GM23338 (cell line): ENCODE measurements around the gene SLC37A3. TPM values are rescaled to one million over a fixed set of nuclear protein-coding genes. Genes with fewer than 3 reads are reported as not detected.

ENCODE experiments used
- ATAC-seq: fragments of 200-7000 bp; cut with Tn5 transposase; 3 replicates; pipeline ENCODE4 v1.9.1; 2020
- DNase-seq: peaks from one replicate; pipeline ENCODE4 v3.0.0-alpha.2; 2015; ENCODE audit warnings: low spot score
- H2AFZ ChIP-seq: fragments of 200-600 bp; sonication (generic); 2 replicates; pipeline ENCODE4 v1.8.0; 2016; ENCODE audit warnings: antibody characterized with exemption, mild to moderate bottlenecking, moderate library complexity
- H3F3A ChIP-seq: fragments of 200-600 bp; sonication (generic); replicated peaks from 2 replicates; pipeline ENCODE4 v1.8.0; 2017; ENCODE audit warnings: antibody characterized with exemption, mixed run types, low read depth
- H3K27ac ChIP-seq: fragments of 200-600 bp; sonication (generic); 2 replicates; pipeline ENCODE4 v1.6.1; 2016; ENCODE audit warnings: low read depth
- H3K27me3 ChIP-seq: fragments of 200-600 bp; sonication (generic); 2 replicates; pipeline ENCODE4 v1.8.0; 2016; ENCODE audit warnings: mild to moderate bottlenecking, mixed run types, moderate library complexity; ENCODE audit not compliant: insufficient read depth
- H3K36me3 ChIP-seq: fragments of 200-600 bp; sonication (generic); 2 replicates; pipeline ENCODE4 v1.8.0; 2016; ENCODE audit warnings: mild to moderate bottlenecking; ENCODE audit not compliant: insufficient read depth
- H3K4me1 ChIP-seq: fragments of 200-600 bp; sonication (generic); 2 replicates; pipeline ENCODE4 v1.8.0; 2016; ENCODE audit warnings: mild to moderate bottlenecking, moderate library complexity; ENCODE audit not compliant: insufficient read depth
- H3K4me2 ChIP-seq: fragments of 200-600 bp; sonication (generic); 2 replicates; pipeline ENCODE4 v1.7.1; 2017; ENCODE audit warnings: mixed run types
- H3K4me3 ChIP-seq: fragments of 200-600 bp; sonication (generic); 2 replicates; pipeline ENCODE4 v1.6.1; 2016; ENCODE audit warnings: mixed run types
- H3K79me2 ChIP-seq: fragments of 200-600 bp; sonication (generic); replicated peaks from 2 replicates; pipeline ENCODE4 v1.8.0; 2017; ENCODE audit warnings: mild to moderate bottlenecking; ENCODE audit not compliant: insufficient read depth
- H3K9me2 ChIP-seq: fragments of 200-600 bp; sonication (generic); 2 replicates; pipeline ENCODE4 v1.8.0; 2017; ENCODE audit not compliant: insufficient read depth
- H4K20me1 ChIP-seq: fragments of 200-600 bp; sonication (generic); replicated peaks from 2 replicates; pipeline ENCODE4 v1.8.0; 2017; ENCODE audit warnings: mild to moderate bottlenecking; ENCODE audit not compliant: insufficient read depth
- H3K27ac Mint-ChIP-seq: 2 replicates; pipeline ENCODE4 v1.8.0; 2020; ENCODE audit warnings: inconsistent platforms, mild to moderate bottlenecking, moderate library complexity, mixed read lengths
- H3K27me3 Mint-ChIP-seq: 3 replicates; pipeline ENCODE4 v1.8.0; 2022; ENCODE audit warnings: low read depth, mild to moderate bottlenecking, moderate library complexity, mixed read lengths, inconsistent platforms; ENCODE audit not compliant: insufficient read depth, poor library complexity
- H3K36me3 Mint-ChIP-seq: 3 replicates; pipeline ENCODE4 v1.8.0; 2021; ENCODE audit warnings: low read depth, mild to moderate bottlenecking, inconsistent platforms, moderate library complexity, mixed read lengths
- H3K4me1 Mint-ChIP-seq: 3 replicates; pipeline ENCODE4 v1.8.0; 2020; ENCODE audit warnings: mild to moderate bottlenecking, inconsistent platforms, mixed read lengths
- H3K4me3 Mint-ChIP-seq: 3 replicates; pipeline ENCODE4 v1.8.0; 2021; ENCODE audit warnings: moderate library complexity, mild to moderate bottlenecking, inconsistent platforms, mixed read lengths
- H3K9me3 Mint-ChIP-seq: 3 replicates; pipeline ENCODE4 v1.8.0; 2020; ENCODE audit warnings: moderate library complexity, mild to moderate bottlenecking, inconsistent platforms, mixed read lengths
- CREB1 ChIP-seq: fragments of 250-450 bp; sonication (Bioruptor Pico); IDR thresholded peaks from 2 replicates; pipeline ENCODE4 v1.5.0; 2020; ENCODE audit warnings: low read depth, mild to moderate bottlenecking, moderate library complexity
- CTCF ChIP-seq, 2 experiments: fragments of 200-600 bp in 1 of 2; sonication (generic) in 1 of 2; conservative IDR thresholded peaks; 2 replicates each; pipeline versions ENCODE4 v1.5.1 to v1.6.1; 2016 to 2017; ENCODE audit warnings: antibody characterized with exemption in 2 of 2, low read depth in 2 of 2, mild to moderate bottlenecking in 2 of 2, moderate library complexity in 1 of 2
- ETS1 ChIP-seq: IDR thresholded peaks from 2 replicates; pipeline ENCODE4 v1.6.1; 2016; ENCODE audit warnings: antibody characterized with exemption
- EZH2 ChIP-seq: fragments of 200-600 bp; sonication (generic); IDR thresholded peaks from one replicate; pipeline ENCODE4 v1.8.0; 2017; ENCODE audit warnings: antibody characterized with exemption, mild to moderate bottlenecking, low read depth; ENCODE audit not compliant: unreplicated experiment
- EZH2phosphoT487 ChIP-seq: fragments of 200-600 bp; sonication (generic); IDR thresholded peaks from one replicate; pipeline ENCODE4 v1.8.1; 2018; ENCODE audit warnings: antibody characterized with exemption; ENCODE audit not compliant: unreplicated experiment
- JUNB ChIP-seq: IDR thresholded peaks from one replicate; pipeline ENCODE4 v1.6.1; 2016; ENCODE audit warnings: antibody characterized with exemption; ENCODE audit not compliant: unreplicated experiment
- NANOG ChIP-seq: IDR thresholded peaks from 2 replicates; pipeline ENCODE4 v1.6.1; 2016; ENCODE audit warnings: antibody characterized with exemption, borderline replicate concordance
- POLR2AphosphoS5 ChIP-seq: IDR thresholded peaks from 2 replicates; pipeline ENCODE4 v1.6.1; 2016; ENCODE audit warnings: antibody characterized with exemption, low read depth
- REST ChIP-seq: IDR thresholded peaks from one replicate; pipeline ENCODE4 v1.6.1; 2018; ENCODE audit warnings: antibody characterized with exemption; ENCODE audit not compliant: unreplicated experiment
- STAT1 ChIP-seq: IDR thresholded peaks from one replicate; pipeline ENCODE4 v1.6.1; 2016; ENCODE audit warnings: antibody characterized with exemption; ENCODE audit not compliant: unreplicated experiment
- ZNF114 ChIP-seq: fragments of 250-450 bp; sonication (Bioruptor Pico); IDR thresholded peaks from 2 replicates; pipeline ENCODE4 v1.5.0; 2020; ENCODE audit warnings: mild to moderate bottlenecking, moderate library complexity
- ZNF331 ChIP-seq: fragments of 250-450 bp; sonication (Bioruptor Pico); IDR thresholded peaks from 2 replicates; pipeline ENCODE4 v1.5.0; 2020; ENCODE audit warnings: low read depth, mild to moderate bottlenecking, moderate library complexity
- ZNF462 ChIP-seq: fragments of 250-450 bp; sonication (Bioruptor Pico); IDR thresholded peaks from 2 replicates; pipeline ENCODE4 v1.5.0; 2020; ENCODE audit warnings: mild to moderate bottlenecking, moderate library complexity
- polyA plus RNA-seq: library from polyadenylated mRNA; unstranded; fragments of >200 nt; fragmentation: Nextera tagmentation; extraction: Ambion mirVana; gene quantifications from 2 replicates; pipeline ENCODE4 v1.2.1, GENCODE V29; 2016
- total RNA-seq: library from RNA; depleted of rRNA; stranded (reverse); fragments of >200 nt; shearing (Covaris generic); gene quantifications from 2 replicates; pipeline ENCODE4 v1.2.3, GENCODE V29; 2014

SLC37A3 gene
- total and polyA plus RNA-seq, 2 experiments from 2014 or later: 35.6 to 86.2 TPM

- no peaks in the 10 kb centered on the region for H3K36me3 ChIP-seq
- no peaks in the 10 kb centered on the region for H3K9me2 ChIP-seq
- no peaks in the 10 kb centered on the region for H3K27me3 ChIP-seq
- H3K36me3 Mint-ChIP-seq: no peaks in the 10 kb centered on the region
- TF ChIP-seq EZH2phosphoT487: no peak
- TF ChIP-seq ZNF462 (CRISPR knock-in tag): no peak
- no peak for TF ChIP-seq NANOG
- TF ChIP-seq POLR2AphosphoS5: no peak
- TF ChIP-seq ZNF114 (CRISPR knock-in tag): no peak
- TF ChIP-seq ETS1: no peak
- TF ChIP-seq JUNB: no peak
- no peak for TF ChIP-seq STAT1
- TF ChIP-seq REST: no peak
- TF ChIP-seq CREB1: no peak
- TF ChIP-seq EZH2: no peak
- TF ChIP-seq ZNF331: no peak
- TF ChIP-seq CTCF (conservative IDR thresholded peaks at IDR 0.05; ENCODE audit: low read depth in 2 of 2): no peak
- H3K4me1 Mint-ChIP-seq: no peaks in the 10 kb centered on the region
- no peaks in the 10 kb centered on the region for H3K79me2 ChIP-seq
- DNase-seq: no peak
- H3K4me2 ChIP-seq: no peak overlapping the region
- H3F3A ChIP-seq: 0 out of 2 replicates have a peak, but pooled peaks cover 6% of the 10 kb centered on the region
- no peaks in the 10 kb centered on the region for H4K20me1 ChIP-seq
- H3K27me3 Mint-ChIP-seq: peaks cover 5% of the 10 kb centered on the region
- ATAC-seq: no peak
- H3K4me3 ChIP-seq: no peak overlapping the region
- peaks cover 23% of the 10 kb centered on the region for H3K4me1 ChIP-seq
- no peak overlapping the region for H3K27ac ChIP-seq
- no peak overlapping the region for H3K4me3 Mint-ChIP-seq
- H3K27ac Mint-ChIP-seq: no peak overlapping the region
- H3K9me3 Mint-ChIP-seq: no peaks in the 10 kb centered on the region
- no peak overlapping the region for H2AFZ ChIP-seq
Observed at GRCh38 chr7:140327261-140327661, 71.1 kb downstream of the SLC37A3 start.
